ENCODE results near the gene IL6R.
A peak's percentile ranks its signal among the peaks of the same experiment; 100 is the strongest.
"Not testable (repeated sequence)": the region's sequence is repeated elsewhere in the genome, so short reads cannot be mapped to it uniquely, and the experiment has no call there.

The IL6R gene

GRCh38 chr1:154407198-154408091 lies 2.3 kb downstream of the IL6R start:
- DNase-seq, result peak; percentile 75 to 76

GRCh38 chr1:154408174-154408777 lies 3.1 kb downstream of the IL6R start:
- no peak for DNase-seq

- DNase-seq, result no peak
These were observed 5.2 kb downstream of the IL6R start for GRCh38 chr1:154410185-154410827.

- DNase-seq, result no peak
These were observed 6.4 kb downstream of the IL6R start for GRCh38 chr1:154411525-154411924.

GRCh38 chr1:154413177-154413783 lies 8.1 kb downstream of the IL6R start:
- DNase-seq, result no peak

- no peak for DNase-seq
These were observed 9.5 kb downstream of the IL6R start for GRCh38 chr1:154414606-154415005.

- DNase-seq, result no peak
These were observed 11.6 kb downstream of the IL6R start for GRCh38 chr1:154416471-154417337.

GRCh38 chr1:154417338-154417608 lies 12.1 kb downstream of the IL6R start:
- no peak for DNase-seq

- peak in 1 of 2 experiments; percentile 64 for DNase-seq
These were observed 13.1 kb downstream of the IL6R start for GRCh38 chr1:154418062-154418921.

- DNase-seq, result no peak
These were observed 13.9 kb downstream of the IL6R start for GRCh38 chr1:154418923-154419619.

- peak; percentile 61 to 70 for DNase-seq
These were observed 14.8 kb downstream of the IL6R start for GRCh38 chr1:154419620-154420571.

GRCh38 chr1:154420961-154421924 lies 16.1 kb downstream of the IL6R start:
- no peak for DNase-seq

GRCh38 chr1:154422049-154422448 lies 16.9 kb downstream of the IL6R start:
- not testable (repeated sequence) for DNase-seq

GRCh38 chr1:154422521-154422920 lies 17.4 kb downstream of the IL6R start:
- no peak for DNase-seq

GRCh38 chr1:154423304-154423987 lies 18.3 kb downstream of the IL6R start:
- DNase-seq, result peak; percentile 57 to 66

GRCh38 chr1:154423988-154424326 lies 18.8 kb downstream of the IL6R start:
- no peak for DNase-seq

- DNase-seq, result no peak
These were observed 20.0 kb downstream of the IL6R start for GRCh38 chr1:154425172-154425571.
